ENCODE data around the gene PRPF31.

PRPF31 gene

GRCh38 chr19:54137699-54138488, 22.3 kb downstream of the PRPF31 start, which contains the start of gene CNOT3:
CNOT3 (plus strand) TSS chr19:54137762; CDS start chr19:54142979, 5,217 bp downstream.
- TF ChIP-seq, protein P1, sequence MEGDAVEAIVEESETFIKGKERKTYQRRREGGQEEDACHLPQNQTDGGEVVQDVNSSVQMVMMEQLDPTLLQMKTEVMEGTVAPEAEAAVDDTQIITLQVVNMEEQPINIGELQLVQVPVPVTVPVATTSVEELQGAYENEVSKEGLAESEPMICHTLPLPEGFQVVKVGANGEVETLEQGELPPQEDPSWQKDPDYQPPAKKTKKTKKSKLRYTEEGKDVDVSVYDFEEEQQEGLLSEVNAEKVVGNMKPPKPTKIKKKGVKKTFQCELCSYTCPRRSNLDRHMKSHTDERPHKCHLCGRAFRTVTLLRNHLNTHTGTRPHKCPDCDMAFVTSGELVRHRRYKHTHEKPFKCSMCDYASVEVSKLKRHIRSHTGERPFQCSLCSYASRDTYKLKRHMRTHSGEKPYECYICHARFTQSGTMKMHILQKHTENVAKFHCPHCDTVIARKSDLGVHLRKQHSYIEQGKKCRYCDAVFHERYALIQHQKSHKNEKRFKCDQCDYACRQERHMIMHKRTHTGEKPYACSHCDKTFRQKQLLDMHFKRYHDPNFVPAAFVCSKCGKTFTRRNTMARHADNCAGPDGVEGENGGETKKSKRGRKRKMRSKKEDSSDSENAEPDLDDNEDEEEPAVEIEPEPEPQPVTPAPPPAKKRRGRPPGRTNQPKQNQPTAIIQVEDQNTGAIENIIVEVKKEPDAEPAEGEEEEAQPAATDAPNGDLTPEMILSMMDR (IDR thresholded peaks at IDR 0.05), result no peak
- Histone ChIP-seq H3K4me3 (peak within 1 kb of the TSS; percentile 83 to 99), H3K27ac (peak within 1 kb of the TSS; percentile 99), H3K27me3 (no peaks in the 10 kb centered on the region), H3K4me1 (peaks cover 0 to 42% (median 34%) of the 10 kb centered on the region in 4 donors), H3K36me3 (peaks cover 5 to 22% (median 10%) of the 10 kb centered on the region in 3 donors), H3K9me3 (no peaks in the 10 kb centered on the region)
- no peak for DNase-seq
- intact Hi-C loops (cut with DNase I; ENCODE audit: low total_unique reads), result loop anchor here (2.0 kb wide), 1 partner anchor 21 kb away; the partner anchor contains the start of gene LENG1

GRCh38 chr19:54138489-54139256, 23.1 kb downstream of the PRPF31 start:
- Histone ChIP-seq H3K27ac (peak overlapping the region; percentile 99), H3K27me3 (no peaks in the 10 kb centered on the region), H3K36me3 (peaks cover 12 to 25% (median 13%) of the 10 kb centered on the region in 3 donors), H3K9me3 (no peaks in the 10 kb centered on the region), H3K4me3 (peak overlapping the region; percentile 83 to 99), H3K4me1 (peaks cover 0 to 42% (median 34%) of the 10 kb centered on the region in 4 donors)
- intact Hi-C loops (cut with DNase I; ENCODE audit: low total_unique reads), result no loop called here
- TF ChIP-seq, protein P1 (IDR thresholded peaks at IDR 0.05), result no peak
- no peak for DNase-seq

DNA sequence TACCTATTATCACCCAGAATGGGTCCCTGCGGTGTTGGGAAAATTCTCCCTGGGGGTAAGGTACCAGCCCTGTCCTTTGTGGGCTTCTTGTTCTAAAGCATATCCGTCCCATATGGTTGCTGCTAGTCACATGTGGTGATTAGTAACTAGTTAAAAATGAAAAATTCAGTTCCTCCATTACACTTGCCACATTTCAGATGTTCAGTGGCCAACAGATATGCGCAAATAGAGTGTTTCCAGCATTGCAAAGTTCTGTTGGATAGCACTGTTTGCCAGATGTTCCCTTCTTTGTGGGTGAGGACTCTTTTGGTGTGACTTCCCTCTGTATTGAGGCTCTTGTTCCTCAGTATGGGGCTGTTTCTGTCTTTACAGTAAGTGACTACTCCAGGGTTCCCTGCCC, 25.8 kb downstream of the PRPF31 start:
- no peaks in the 10 kb centered on the region for H3K27me3 ChIP-seq
- H3K9me3 ChIP-seq, result no peaks in the 10 kb centered on the region
- TF ChIP-seq, protein P1 (IDR thresholded peaks at IDR 0.05), result no peak
- no peak for DNase-seq
- H3K4me3 ChIP-seq, result no peak overlapping the region
- H3K4me1 ChIP-seq, result peaks cover 0 to 35% (median 27%) of the 10 kb centered on the region in 4 donors
- no peak overlapping the region for H3K27ac ChIP-seq
- intact Hi-C loops (cut with DNase I; ENCODE audit: low total_unique reads), result no loop called here
- H3K36me3 ChIP-seq, result peaks cover 39 to 52% (median 40%) of the 10 kb centered on the region in 3 donors

DNA sequence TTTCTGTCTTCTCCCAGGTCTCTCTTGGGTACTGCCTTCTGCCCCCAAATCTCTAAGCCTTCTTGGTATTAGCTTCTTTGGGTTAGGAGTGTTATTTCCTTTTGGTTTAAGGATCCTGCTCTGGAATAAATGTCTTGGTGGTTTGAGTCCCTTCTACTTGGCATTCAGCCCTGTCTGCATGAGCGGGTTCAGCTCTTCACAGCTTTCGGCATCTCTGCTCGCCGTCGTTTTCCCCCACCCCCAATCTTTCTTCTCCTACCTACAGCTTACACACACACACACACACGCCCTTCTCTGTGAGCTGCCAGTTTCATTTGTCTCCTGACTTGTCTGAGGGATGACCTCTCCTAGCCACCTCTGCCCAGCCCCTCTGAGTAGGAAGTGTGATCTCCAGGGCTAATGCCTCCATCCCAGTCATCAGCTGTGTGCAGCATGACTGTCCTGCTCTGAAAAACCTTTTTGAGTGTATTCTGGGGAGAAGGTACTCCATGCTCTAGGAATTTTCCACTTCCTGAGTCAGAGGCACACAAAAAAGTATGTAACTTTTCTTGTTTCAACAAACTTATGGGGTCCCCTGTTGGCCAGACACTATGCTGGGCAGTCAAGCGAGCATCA, 26.7 kb downstream of the PRPF31 start:
- no peak overlapping the region for H3K4me3 ChIP-seq
- TF ChIP-seq, protein P1 (IDR thresholded peaks at IDR 0.05), result no peak
- H3K27me3 ChIP-seq, result no peaks in the 10 kb centered on the region
- peaks cover 0 to 31% (median 26%) of the 10 kb centered on the region in 4 donors for H3K4me1 ChIP-seq
- DNase-seq, result no peak
- peaks cover 48 to 61% (median 49%) of the 10 kb centered on the region in 3 donors for H3K36me3 ChIP-seq
- no peak overlapping the region for H3K27ac ChIP-seq
- intact Hi-C loops (cut with DNase I; ENCODE audit: low total_unique reads), result no loop called here
- no peaks in the 10 kb centered on the region for H3K9me3 ChIP-seq

GRCh38 chr19:54145541-54146158, 30.1 kb downstream of the PRPF31 start:
- H3K27ac ChIP-seq, result no peak overlapping the region
- H3K4me3 ChIP-seq, result no peak overlapping the region
- peaks cover 70 to 88% (median 83%) of the 10 kb centered on the region in 3 donors for H3K36me3 ChIP-seq
- no peaks in the 10 kb centered on the region for H3K9me3 ChIP-seq
- TF ChIP-seq, protein P1 (IDR thresholded peaks at IDR 0.05), result no peak
- H3K27me3 ChIP-seq, result no peaks in the 10 kb centered on the region
- DNase-seq, result no peak
- intact Hi-C loops (cut with DNase I; ENCODE audit: low total_unique reads), result no loop called here
- peaks cover 0 to 8% (median 3%) of the 10 kb centered on the region in 4 donors for H3K4me1 ChIP-seq
